Coronary artery (tissue), 2 donors: ENCODE data around the gene POLR3B.

Experiments
- DNase-seq: peaks from one replicate; pipeline ENCODE4 v3.0.0-alpha.2; 2017; ENCODE audit warnings: low spot score
- H3K27ac ChIP-seq, 2 donors: fragments of 200-600 bp; sonication (generic); one replicate each; pipeline ENCODE4 v1.5.1; 2016 to 2019
- H3K4me3 ChIP-seq: fragments of 200-600 bp; sonication (generic); 2 replicates; pipeline ENCODE4 v1.5.1; 2016; ENCODE audit warnings: mild to moderate bottlenecking, moderate library complexity
- TF ChIP-seq, protein P1 (sequence below): fragments of 200-600 bp; sonication (generic); IDR thresholded peaks from one replicate; pipeline ENCODE4 v1.5.1; 2019; ENCODE audit warnings: antibody characterized with exemption

The POLR3B gene

GRCh38 chr12:106425061-106425702 lies 67.6 kb downstream of the POLR3B start:
- TF ChIP-seq, protein P1, sequence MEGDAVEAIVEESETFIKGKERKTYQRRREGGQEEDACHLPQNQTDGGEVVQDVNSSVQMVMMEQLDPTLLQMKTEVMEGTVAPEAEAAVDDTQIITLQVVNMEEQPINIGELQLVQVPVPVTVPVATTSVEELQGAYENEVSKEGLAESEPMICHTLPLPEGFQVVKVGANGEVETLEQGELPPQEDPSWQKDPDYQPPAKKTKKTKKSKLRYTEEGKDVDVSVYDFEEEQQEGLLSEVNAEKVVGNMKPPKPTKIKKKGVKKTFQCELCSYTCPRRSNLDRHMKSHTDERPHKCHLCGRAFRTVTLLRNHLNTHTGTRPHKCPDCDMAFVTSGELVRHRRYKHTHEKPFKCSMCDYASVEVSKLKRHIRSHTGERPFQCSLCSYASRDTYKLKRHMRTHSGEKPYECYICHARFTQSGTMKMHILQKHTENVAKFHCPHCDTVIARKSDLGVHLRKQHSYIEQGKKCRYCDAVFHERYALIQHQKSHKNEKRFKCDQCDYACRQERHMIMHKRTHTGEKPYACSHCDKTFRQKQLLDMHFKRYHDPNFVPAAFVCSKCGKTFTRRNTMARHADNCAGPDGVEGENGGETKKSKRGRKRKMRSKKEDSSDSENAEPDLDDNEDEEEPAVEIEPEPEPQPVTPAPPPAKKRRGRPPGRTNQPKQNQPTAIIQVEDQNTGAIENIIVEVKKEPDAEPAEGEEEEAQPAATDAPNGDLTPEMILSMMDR, result no peak
- DNase-seq, result no peak
- Histone ChIP-seq H3K27ac (no peak overlapping the region), H3K4me3 (no peak overlapping the region)

DNA sequence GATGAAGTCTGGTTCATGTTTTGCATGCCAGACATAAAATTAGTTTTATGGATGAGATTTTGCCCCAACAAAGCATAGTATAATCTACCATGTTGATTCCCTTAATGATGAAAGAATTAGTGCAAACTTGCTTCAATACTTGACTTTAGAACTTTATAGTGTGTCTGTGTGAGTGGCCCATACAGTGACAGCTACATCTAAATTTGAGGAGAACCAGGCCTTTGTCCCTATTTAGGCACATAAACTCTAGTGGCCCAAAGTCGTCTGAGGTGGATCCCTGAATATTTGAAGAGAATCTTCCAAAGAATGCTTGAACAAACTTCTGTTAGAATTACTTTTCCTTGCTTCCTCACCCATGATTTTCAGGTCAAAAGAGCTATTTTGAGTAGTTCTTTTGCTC lies 70.4 kb downstream of the POLR3B start:
- no peak for DNase-seq
- Histone ChIP-seq H3K27ac (no peak overlapping the region), H3K4me3 (no peak overlapping the region)
- TF ChIP-seq, protein P1, result no peak

DNA sequence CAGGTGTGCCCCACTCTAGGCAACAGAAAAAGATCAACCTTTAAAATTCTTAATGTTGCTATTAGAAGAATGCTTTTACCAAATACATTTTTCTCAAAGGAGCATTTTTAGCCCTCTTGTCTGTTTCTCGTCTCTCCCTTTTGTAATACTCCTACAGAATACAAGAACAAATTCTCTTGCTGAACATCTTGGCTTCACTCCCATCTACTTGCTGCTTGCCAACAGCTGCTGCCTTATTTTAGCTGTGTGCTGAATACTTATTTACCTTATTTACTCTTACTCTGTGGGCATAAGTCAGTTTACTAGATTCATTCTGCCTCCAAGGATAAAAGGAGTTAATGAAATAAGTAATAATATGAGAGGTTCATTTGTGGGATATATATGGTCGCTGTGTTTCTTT lies 70.8 kb downstream of the POLR3B start:
- TF ChIP-seq, protein P1, result no peak
- Histone ChIP-seq H3K27ac (no peak overlapping the region), H3K4me3 (no peak overlapping the region)
- DNase-seq, result no peak

DNA sequence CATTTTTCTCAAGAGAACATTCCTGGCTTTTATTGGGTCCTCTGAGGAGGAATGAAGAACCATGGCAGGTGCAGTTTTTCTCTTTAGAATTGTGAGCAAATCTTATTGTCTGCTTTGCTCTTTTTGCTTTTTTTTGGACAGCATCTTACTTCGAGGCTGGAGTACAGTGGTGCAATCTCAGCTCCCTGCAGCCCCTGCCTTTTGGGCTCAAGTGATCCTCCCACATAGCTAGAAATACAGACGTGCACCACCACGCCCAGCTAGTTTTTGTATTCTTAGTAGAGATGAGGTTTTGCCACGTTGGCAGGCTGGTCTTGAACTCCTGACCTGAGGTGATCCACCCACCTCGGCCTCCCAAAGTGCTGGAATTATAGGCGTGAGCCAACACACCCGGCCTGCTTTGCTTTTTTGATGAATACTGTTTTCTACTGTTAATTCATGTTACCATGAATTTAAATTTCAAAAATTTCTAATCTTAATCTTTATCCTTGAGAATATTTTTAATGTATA lies 71.5 kb downstream of the POLR3B start:
- H3K27ac ChIP-seq, result no peak overlapping the region
- TF ChIP-seq, protein P1, result no peak
- H3K4me3 ChIP-seq, result no peak overlapping the region
- DNase-seq, result no peak

DNA sequence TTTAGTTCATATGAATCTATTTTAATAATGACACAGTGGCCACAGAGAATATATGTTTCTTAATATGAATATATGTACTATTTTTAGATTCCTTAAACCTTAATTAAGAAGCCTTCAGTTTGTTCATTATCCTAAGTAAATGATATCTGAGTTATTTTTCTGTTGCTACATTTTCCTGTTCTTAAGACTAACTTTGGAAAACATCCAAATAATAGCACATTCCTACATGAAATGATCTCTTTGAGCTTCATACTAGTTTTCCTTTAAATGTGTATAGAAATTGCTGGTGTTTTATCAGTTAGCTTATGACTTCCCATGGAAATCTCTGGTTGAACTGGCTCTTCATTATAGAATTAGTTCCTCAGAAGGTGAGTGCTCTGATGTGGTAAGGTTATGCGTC lies 72.1 kb downstream of the POLR3B start:
- TF ChIP-seq, protein P1, result no peak
- no peak for DNase-seq
- Histone ChIP-seq H3K27ac (no peak overlapping the region), H3K4me3 (no peak overlapping the region)

DNA sequence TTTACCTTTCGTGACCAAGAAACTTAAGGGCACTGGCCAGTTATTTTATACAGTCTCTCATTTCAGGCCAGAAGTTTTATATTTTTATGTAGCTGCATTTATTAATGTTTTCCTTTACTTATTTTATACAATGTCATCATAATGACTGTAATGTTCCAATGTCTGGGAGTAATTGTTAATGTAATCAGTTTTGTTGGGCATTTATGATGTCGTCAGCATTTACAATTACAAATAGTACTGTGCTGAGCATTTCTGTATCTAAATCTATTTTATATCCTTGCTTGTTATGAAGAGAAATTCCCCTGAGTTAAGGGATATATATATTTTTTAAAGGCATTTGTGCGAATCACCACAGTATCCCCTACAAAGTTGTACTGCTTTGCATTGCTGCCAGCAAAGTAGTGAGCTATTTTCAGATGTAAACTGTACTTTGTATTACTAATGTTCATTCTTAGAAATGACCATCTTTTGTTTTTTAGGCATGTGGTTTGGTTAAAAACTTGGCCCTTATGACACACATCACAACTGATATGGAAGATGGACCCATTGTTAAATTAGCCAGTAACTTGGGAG lies 74.4 kb downstream of the POLR3B start:
- Histone ChIP-seq H3K27ac (no peak overlapping the region), H3K4me3 (no peak overlapping the region)
- no peak for DNase-seq
- TF ChIP-seq, protein P1, result no peak

- no peak for DNase-seq
- TF ChIP-seq, protein P1, result no peak
- Histone ChIP-seq H3K4me3 (no peak overlapping the region), H3K27ac (no peak overlapping the region)
Observed at GRCh38 chr12:106433055-106433454, 75.5 kb downstream of the POLR3B start.
